NCI-H446 (cell line): ENCODE results near the gene CEL.
"Not testable (repeated sequence)": the region's sequence is repeated elsewhere in the genome, so short reads cannot be mapped to it uniquely, and the experiment has no call there.

Source experiments
- DNase-seq, 2 experiments: peaks; one replicate each; lab custom pipeline; 2025; lab: John Stamatoyannopoulos, UW

The CEL gene

GRCh38 chr9:133086212-133086860, 24.6 kb downstream of the CEL start:
- not testable (repeated sequence) for DNase-seq

GRCh38 chr9:133086894-133087293, 25.1 kb downstream of the CEL start:
- no peak for DNase-seq

GRCh38 chr9:133087429-133088145, 25.8 kb downstream of the CEL start:
- DNase-seq = no peak

GRCh38 chr9:133088146-133088750, 26.5 kb downstream of the CEL start:
- DNase-seq = no peak

- no peak for DNase-seq
Measured at GRCh38 chr9:133088756-133089155, 27.0 kb downstream of the CEL start.

GRCh38 chr9:133089271-133089671, 27.5 kb downstream of the CEL start:
- DNase-seq = no peak

GRCh38 chr9:133090187-133090586, 28.4 kb downstream of the CEL start:
- no peak for DNase-seq

GRCh38 chr9:133090752-133091385, 29.1 kb downstream of the CEL start:
- no peak for DNase-seq

GRCh38 chr9:133094351-133094750, 32.6 kb downstream of the CEL start:
- not testable (repeated sequence) for DNase-seq

GRCh38 chr9:133094842-133095393, 33.1 kb downstream of the CEL start:
- no peak for DNase-seq

GRCh38 chr9:133098104-133098754, 36.4 kb downstream of the CEL start:
- no peak for DNase-seq

- DNase-seq = no peak
Measured at GRCh38 chr9:133098871-133099270, 37.1 kb downstream of the CEL start.

- DNase-seq = no peak
Measured at GRCh38 chr9:133099726-133100505, 38.1 kb downstream of the CEL start.

GRCh38 chr9:133100506-133101355, 39.0 kb downstream of the CEL start:
- DNase-seq = no peak

- no peak for DNase-seq
Measured at GRCh38 chr9:133101356-133102189, 39.8 kb downstream of the CEL start.

- DNase-seq = no peak
Measured at GRCh38 chr9:133102190-133103021, 40.6 kb downstream of the CEL start.

- no peak for DNase-seq
Measured at GRCh38 chr9:133103183-133103986, 41.6 kb downstream of the CEL start.
